HPDE6-E6E7 (cell line): ENCODE data around the gene TRAF7.
"Not testable (repeated sequence)": the region's sequence is repeated elsewhere in the genome, so short reads cannot be mapped to it uniquely, and the experiment has no call there.

Source experiments
- DNase-seq: peaks from one replicate; pipeline ENCODE4 v3.0.0; 2011; ENCODE audit warnings: missing footprints; ENCODE audit errors: extremely low spot score

The TRAF7 gene

DNA sequence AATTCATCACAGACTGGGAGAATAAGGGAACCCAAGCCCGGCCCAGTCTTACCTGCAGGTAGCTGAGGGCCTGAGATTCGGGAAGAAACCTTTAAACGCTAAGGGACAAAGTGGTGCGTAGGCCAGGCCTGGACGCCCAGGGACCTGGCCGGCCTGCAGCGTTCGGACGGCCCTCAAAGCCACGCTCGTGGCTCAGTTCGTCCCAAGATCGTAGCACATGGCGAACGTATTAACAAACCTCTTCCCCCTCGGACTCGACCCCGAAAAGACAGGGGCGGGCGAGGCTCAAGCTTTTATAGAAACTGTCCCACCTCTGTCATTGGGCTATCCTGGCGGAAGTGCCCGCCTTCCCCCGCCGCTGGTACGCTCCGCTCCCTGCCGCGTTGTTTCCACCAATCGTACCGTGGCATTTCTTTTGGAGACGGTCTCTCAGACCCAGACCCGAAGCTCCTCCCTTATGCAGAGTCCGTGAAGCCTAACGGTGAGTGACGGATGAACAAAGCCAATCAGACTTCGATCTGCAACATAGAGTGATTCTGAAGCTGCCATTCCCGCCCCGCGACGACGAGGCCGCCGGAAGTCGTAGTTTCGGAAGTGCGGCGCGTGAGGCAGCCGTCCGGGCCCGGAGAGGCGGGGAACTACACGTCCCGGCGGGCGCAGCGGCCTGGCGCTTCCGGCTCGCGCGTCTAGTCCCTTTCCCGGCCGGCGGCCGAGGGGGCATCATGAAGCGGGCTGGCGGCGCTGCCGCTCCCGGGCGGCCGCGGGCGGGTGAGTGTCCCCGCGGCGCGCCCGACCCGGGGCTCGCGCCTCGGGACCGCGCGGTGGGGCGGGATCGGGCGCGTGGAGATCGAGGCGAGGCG, at the start of gene TRAF7:
Gene TRAF7 (plus strand): TSS at position 692 of the 860 bp plus-strand sequence. CDS start 8,139 bp downstream, outside the sequence.
- peak; percentile 98 for DNase-seq

DNA sequence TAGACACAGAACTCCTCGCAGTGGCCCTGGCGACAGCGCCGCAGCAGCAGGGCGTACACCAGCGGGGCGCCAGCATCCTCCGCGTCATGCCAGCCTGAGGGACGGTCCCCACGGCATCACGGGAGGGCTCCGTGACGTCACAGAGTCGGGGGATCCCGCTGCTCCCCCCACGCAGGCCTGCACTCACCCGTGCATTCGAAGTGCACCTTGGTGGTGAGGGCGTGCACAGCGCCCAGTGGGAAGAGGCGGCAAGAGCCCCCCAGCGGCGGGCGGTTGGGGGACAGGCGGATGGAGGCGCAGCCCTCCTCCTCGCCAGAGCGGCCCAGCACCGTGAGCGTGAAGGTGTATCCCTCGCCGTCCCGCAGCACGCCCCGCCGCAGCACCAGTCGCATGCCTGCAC, 49.4 kb upstream of the TRAF7 start:
- not testable (repeated sequence) for DNase-seq

DNA sequence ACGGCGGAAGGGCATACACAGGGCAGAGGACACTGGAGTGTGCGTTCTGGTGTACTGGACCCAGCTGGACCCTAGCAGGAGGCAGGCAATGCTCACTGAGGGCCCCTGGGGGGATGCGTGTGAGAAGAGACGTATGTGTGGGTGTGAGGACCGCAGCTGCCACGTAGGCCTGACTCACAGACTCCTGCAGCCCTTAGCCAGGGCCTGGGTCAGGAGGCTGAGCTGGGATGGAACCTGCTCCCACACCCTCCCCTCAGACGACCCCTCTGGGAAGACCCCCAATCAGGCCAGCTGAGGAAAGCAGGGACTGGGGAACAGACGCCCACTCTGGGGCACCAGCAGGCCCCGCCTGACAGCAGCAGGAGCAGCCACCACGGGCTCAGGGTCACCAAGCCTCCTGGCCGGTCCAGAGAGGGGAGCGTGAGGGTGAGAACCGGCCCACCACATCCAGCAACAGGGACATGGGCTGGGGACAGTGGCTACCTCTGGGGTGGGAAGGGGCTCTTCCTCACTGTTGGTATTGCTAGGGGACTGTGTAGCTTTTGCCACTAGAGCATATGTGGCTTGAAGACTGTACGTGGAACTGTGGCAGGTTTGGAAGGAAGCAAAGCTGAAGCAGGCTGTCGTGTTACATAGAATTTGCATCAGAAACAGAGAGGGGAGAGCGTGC, 48.3 kb upstream of the TRAF7 start:
- DNase-seq: not testable (repeated sequence)

DNA sequence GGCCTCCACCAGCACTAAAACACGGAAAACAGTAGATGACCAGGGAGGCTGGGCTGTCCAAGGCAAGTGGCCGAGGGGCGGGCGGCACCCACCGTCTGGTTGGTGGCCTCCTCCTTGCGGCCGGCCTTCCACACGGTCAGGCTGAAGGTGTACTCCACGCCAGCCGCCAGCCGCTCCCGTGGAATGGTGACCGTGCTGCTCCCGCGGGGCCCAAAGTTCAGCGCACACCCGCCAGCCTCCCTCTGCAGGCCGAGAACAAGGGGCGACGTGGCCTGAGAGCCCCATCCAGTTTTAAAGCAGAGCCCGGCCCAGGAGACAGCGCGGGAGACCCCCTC, 47.8 kb upstream of the TRAF7 start:
- DNase-seq: not testable (repeated sequence)

DNA sequence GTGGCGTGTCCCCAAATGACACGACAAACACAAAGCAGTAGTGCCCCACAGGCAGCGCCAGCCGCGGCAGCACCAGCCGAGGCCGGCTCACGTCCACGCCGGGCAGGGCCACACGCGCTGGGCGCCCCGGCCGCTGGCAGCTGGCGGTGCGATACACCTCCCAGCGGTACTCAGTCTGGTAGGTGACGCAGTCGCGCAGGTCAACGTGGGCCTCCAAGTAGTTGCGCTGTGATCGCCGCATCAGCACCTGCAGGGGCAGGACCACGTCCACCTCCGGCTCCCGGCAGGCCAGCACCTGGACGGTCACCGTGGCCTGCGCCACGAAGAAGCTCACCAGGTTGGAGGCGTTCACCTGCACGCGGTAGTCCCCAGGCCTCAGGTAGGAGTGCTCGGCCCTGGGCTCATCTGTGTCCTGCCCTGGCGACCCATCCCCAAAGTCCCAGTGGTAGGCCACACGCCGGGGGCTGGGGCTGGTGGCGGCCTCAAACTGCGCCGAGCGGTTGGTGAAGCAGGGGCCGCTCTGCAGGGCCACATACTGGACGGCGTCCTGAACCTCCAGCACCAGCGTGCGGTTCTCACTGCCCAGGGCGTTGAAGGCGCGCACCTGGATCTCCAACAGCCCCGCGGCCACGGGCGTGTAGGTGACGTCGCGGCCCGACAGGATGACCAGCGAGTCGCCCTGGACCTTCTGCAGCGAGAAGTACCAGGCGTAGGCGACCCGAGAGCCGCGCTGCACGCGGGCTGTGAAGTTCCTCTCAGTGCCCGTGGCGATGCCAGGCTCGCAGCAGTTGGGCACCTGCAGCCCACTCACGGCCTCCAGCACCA, 46.9 kb upstream of the TRAF7 start:
- not testable (repeated sequence) for DNase-seq

DNA sequence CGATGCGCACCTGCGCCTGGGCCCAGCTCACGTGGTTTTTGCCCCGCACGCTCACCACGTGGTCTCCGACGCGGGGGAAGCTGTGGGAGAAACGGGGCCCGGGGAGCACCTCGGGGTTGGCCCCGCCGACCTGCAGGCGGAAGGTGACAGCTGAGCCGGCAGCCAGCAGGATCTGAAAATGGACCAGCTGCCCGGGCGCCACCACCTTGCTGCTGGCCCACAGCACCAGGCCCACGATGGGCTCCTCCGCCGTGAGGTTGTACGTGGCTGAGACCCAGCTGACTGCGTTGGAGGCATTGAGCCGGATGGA, 46.4 kb upstream of the TRAF7 start:
- not testable (repeated sequence) for DNase-seq

DNA sequence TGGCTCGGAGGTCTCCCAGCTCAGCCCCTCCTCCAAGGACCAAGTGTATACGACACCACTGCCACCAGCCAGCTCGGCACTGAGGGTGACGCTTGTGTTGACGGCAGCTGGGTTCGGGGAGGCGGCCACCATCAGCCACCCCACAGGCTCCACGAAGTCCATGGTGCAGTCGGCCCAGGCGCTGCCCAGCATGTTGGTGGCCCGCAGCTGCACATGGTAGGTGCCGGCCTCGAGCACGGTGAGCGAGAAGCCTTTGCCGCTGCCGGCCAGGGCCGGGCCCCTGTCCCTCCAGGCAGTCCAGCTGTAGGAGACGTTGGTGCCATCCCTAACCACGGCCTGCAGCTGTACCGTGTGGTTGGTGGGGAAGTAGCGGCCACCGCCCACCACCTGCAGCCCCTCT, 45.7 kb upstream of the TRAF7 start:
- not testable (repeated sequence) for DNase-seq

DNA sequence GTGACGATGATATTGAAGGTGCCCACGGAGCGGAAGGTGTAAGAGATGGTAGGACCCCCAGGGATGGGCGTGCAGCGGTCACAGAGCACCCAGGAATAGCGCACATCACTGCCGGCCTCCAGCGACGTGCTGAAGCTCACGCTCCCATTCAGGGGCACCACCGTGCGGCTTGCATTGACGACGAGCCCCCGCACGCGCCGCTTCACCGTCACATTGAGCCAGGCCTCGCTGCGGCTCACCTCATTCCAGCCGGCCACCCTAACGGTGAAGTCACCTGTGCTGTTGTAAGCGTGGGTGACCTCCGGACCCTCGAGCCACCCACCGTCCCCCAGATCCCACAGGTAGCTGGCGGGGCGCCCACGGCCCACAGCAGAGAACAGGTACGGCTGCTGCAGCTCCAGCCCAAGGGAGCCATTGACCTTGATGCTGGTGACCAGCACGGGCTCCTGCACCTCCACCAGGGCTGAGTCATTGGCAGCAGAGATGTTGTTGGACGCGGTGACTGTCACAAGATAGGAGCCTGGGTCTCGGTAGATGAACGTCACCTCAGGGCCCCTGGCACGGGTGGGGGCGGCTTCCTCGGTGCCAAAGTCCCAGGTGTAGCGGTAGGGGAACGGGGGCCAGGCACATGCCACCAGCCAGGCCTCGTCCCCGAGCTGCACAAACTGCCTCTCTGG, 45.1 kb upstream of the TRAF7 start:
- DNase-seq: not testable (repeated sequence)

DNA sequence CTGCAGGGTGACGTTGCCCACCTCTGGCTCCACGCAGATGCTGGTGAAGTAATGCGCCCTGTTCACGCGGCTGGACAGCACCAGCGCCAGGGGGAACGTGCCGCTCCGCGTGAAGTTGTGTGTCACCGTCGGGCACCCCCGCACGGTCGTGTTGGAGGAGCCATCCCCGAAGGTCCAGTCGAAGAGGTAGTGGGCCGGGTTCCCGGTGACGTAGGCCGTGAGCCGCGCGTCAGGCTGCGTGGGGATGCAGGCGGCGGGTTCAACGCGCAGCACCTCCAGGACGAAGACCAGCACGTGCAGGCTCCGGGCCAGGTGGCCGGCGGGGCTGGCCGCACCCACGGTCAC, 44.6 kb upstream of the TRAF7 start:
- not testable (repeated sequence) for DNase-seq

DNA sequence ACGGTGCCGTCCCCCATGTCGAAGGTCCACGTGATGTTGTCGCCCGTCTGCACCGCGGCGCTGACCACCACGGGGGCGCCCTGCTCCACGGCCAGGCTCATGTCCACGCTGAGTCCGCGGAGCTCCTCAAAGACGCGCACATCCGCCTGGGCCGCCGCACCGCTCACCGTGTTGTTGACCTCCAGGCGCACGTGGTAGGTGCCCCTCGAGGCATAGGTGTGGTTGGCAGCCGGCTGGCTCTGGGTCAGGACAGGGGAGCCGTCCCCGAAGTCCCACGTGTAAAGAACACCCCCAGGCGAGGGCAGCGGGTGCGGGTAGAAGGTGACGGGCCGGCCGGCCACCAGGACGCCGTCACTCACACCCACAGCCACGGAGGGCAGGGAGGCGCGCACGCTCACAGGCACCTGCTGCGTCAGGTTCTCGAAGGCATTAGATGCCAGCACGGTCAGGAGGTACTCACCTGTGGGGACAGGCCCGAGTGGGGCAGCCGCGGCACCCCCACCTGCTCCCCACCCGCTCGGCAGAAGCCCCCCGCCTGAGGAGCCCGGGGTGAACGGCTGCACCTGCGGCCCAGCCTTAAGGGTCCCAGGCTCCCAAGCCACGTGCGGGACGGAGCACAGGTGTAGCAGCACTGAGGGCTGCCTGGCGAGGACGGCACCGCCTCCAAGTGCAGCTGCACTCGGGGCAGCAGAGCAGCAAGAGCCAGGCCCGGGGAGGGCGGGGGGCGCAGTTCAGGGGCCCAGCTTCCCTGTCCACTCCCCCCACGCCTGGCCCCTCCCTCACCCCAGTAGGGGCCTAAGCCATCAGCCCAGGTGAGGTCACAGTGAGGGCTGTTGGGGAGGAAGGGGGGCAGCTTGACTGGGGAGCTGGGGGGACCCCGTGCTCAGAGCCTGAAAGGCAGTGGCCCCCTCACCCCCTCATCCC, 43.9 kb upstream of the TRAF7 start:
- not testable (repeated sequence) for DNase-seq

DNA sequence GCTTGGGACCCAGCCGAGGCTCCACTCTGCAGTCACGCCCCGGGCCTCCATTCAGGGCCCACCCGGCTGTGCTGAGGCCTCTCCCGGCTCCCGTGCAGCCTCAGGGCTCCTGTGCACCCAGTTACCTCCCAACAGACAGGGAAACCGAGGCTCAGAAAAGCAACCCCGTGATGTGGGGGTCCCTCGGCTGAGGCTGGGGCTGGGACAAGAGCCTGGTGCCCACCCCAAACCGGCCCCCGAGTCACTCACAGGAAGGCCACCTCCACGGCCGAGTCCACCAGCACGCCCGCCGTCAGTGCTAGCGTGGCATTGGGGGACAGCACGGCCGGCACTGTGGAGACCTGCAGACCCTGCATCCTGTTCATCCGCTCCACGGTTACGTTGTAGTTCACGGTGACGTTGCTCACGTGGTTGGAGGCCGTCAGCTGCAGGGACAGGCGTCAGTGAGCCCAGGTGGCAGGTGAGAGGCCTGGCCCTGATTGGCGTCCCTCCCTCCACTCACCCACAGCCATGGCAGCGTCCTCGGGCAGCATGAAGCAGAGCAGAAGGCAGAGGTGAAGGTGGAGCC, 43.0 kb upstream of the TRAF7 start:
- not testable (repeated sequence) for DNase-seq

DNA sequence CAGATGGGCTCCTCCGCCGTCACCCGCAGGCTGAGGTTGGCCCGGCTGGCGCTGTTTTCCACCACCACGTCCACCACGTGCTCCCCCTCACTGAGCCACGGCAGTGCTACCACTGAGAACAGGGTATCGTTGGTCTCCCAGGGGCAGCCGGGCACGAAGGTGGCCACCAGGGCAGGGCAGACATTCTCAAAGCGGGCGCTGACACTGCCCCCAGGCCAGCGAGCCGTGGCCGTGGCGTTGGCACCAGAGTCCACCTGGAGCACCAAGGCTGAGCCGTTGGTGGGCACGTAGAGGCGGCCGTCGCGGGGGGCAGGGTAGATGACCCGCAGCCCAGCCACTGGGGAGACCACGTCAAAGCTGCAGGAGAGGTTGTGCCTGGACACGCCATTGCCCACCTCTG, 41.4 kb upstream of the TRAF7 start:
- not testable (repeated sequence) for DNase-seq

DNA sequence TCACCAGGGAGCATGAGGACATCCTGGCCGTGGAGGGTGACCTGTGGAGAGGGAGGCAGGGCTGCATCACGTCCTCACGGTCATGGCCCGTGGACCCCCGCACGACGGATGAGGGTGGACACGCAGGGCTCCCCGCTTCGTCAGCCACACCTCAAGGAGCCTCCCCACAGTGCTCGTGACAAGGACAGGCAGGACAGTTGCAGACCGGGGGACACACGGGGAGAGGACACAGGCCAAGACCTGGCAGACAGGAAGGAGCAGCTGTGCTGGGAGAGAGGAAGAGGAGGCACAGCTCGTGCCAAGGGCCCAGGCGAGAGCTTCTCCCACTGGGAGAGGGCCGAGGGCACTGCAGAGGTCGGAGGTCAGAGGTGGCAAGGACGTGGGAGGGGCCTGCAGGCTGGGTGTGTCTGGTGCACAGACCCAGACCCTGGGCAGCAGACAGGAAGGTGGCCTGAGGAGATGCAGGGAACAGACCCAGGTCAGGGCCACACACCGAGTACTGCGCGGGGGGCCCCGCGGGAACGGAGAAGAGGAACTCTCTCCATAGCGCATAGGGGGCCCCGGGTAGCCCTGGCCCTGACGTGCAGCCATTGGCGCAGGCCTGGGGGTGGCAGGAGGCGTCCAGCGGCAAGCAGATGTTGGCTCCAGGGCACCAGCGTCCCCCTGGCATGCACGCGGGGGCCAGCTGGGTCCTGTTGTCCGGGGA, 40.5 kb upstream of the TRAF7 start:
- not testable (repeated sequence) for DNase-seq

DNA sequence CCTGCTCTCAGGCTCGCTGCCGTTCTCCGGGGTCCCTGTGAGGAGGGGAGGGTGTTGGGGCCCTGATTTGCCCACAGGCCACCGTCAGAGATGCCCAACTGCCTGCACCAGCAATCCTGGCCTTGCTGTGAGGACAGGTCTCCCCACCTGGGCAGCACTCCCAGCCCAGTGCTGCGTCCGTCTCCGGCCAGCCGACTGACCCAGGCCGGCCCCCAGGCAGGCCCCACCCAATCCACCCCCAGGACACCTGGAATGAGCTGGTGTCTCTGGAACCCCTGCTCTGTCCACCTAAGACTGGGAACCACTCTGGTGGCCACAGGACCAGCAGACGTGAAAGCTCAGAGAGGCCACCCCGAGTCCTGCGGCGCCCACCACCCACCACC, 40.0 kb upstream of the TRAF7 start:
- DNase-seq: no peak

DNA sequence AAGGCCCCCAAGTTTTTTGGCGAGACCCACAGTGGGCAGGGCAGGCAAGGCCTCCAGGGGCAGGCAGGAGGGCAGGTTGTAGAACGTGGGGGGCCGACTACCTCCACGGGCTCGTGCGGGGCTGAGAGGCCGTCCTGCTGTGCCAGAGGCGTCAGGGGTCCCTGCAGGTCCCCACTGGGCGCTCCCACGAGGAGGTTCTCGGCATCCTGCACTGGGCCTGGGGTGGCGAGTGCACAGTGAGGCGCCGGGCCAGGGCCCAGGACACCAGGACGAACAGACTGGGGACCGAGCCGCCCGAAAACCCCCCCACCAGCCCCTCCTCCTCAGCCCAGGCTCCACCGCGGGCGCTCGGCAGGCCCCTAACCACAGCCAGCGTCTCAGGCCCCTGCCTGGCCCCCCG, 39.2 kb upstream of the TRAF7 start:
- not testable (repeated sequence) for DNase-seq

DNA sequence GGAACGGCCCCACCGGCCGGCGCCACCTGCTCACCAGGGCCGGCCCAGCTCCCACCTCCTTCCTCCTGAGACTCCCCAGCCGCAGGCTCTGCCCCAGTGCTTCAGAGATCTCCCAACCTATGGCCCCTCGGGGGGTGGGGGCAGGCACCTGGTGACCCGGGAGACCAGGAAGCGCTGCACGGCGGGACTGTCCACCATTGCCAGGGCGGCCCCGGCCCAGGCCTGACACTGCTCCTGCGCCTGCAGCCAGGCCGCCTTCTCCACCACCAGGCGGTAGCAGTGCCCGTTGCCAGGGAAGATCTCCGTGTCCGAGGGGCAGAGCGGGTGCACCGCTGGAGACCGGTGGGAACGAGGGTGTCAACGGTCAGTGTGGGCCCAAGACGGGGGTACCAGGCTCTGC, 38.2 kb upstream of the TRAF7 start:
- not testable (repeated sequence) for DNase-seq

DNA sequence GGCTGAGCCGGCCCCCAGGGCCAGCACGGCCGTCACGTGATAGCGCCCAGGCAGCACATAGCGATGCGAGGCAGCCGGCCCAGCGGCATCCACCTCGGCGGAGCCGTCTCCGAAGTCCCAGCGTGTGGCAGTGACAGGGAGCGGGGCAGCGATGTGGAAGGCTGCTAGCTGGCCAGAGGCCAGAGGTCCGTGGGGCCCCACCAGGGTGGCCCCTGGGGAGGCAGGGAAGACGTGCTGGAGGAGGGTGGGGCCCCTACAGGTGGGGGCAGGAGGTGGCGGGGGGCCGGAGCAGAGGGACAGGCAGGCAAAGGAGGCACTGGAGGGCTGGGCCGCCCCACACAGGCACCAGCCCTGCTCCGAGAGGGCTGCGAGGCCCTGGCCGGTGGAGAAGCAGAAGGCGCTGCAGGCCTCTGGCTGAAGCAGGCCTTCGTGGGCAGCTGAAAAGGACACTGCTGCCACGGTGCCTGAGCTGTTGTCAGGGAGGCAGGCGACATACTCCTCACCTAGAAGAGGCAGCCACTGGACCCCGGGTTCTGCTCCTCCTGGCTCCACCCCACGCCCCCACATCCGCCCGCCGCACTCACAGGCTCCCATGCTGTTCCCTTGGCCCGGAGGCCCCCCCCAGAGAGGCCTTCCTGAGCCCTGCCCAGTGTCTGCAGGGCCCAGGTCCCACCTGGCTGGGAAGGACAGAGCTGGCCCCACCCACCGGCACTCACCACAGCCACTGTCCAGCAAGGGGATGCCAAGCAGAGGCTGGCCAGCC, 37.4 kb upstream of the TRAF7 start:
- DNase-seq: not testable (repeated sequence)

DNA sequence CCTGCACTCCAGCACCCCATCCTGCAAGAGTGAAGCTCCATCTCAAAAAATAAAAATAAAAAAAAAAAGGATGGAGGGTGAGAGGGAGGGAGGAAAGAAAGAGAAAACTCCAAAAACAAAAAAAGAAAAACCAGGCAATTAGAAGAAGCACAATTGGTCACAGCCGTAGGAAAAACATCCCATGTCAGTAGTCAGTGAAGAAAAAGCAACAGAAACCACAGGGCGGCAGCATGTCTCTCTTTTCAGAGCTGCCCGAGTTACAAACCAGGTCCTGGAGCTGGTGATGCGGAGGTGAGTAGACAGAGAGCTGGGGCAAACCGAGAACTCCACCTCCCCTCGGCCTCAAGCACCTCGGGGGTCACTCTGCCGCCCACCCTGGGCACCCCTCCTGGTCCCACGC, 34.3 kb upstream of the TRAF7 start:
- DNase-seq: not testable (repeated sequence)

DNA sequence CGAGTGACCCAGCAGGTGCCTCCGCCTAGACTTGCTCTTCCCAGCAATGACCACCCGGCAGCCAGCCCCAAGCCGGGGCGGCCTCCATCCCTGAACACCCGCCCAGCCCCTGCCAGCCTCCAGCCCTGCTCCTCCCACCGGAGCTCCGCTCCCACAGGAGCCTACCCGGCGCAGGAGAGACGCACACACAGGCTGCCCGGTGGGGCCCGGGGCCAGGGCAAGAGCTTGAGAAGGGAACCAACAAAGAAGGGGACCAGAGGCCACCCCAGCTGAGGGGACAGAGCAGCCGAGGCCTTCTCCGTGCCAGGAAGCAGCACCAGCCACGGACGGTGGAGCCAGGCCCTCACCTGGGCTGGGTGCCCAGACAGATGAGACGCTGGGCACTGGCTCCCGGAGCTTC, 33.7 kb upstream of the TRAF7 start:
- DNase-seq: no peak
